Vagina (tissue), 2 donors: ENCODE results near the gene EXOC2. TPM values are rescaled to one million over a fixed set of nuclear protein-coding genes. Genes with fewer than 3 reads are reported as not detected.
A peak's percentile ranks its signal among the peaks of the same experiment; 100 is the strongest.

ENCODE experiments used
- DNase-seq, 2 donors: peaks; one replicate each; pipeline ENCODE4 v3.0.0-alpha.2; 2017; ENCODE audit errors: extremely low spot score in 2 of 2
- H3K27ac ChIP-seq: fragments of 200-600 bp; sonication (generic); one replicate; pipeline ENCODE4 v1.5.1; 2019
- H3K27me3 ChIP-seq: fragments of 200-600 bp; sonication (generic); one replicate; pipeline ENCODE4 v1.5.1; 2019
- H3K36me3 ChIP-seq, 2 donors: fragments of 200-600 bp; sonication (generic); one replicate each; pipeline ENCODE4 v1.5.1; 2017 to 2019
- H3K4me1 ChIP-seq: fragments of 200-600 bp; sonication (generic); one replicate; pipeline ENCODE4 v1.5.1; 2019
- H3K4me3 ChIP-seq, 2 donors: fragments of 200-600 bp; sonication (generic); 1 replicate in 1 of 2; 2 replicates in 1 of 2; pipeline ENCODE4 v1.5.1; 2016 to 2019
- H3K9me3 ChIP-seq: fragments of 200-600 bp; sonication (generic); one replicate; pipeline ENCODE4 v1.5.1; 2019
- POLR2A ChIP-seq, 2 donors: fragments of 450-650 bp; IDR thresholded peaks; one replicate each; pipeline ENCODE4 v1.6.1; 2017; ENCODE audit warnings: antibody characterized with exemption in 2 of 2, mild to moderate bottlenecking in 2 of 2, moderate library complexity in 2 of 2
- POLR2AphosphoS5 ChIP-seq, 2 donors: sonication (generic); formaldehyde crosslinking; IDR thresholded peaks; one replicate each; pipeline ENCODE4 v1.9.0; 2017; ENCODE audit warnings: antibody characterized with exemption in 2 of 2, mild to moderate bottlenecking in 2 of 2, low read depth in 1 of 2; ENCODE audit not compliant: insufficient read depth in 1 of 2
- intact Hi-C: fragments of 100-400 bp; cut with DNase I; formaldehyde crosslinking; loops from one replicate; pipeline ENCODE4 v1.15.1; 2023
- total RNA-seq: library from RNA; depleted of rRNA; stranded (reverse); fragments of >200 nt; gene quantifications from one replicate; pipeline ENCODE4 v1.2.3, GENCODE V29; 2016
- TF ChIP-seq, protein P1 (sequence below), 3 experiments: fragments of 450-650 bp in 2 of 3; fragments of 200-600 bp in 1 of 3; sonication (generic) in 1 of 3; IDR thresholded peaks; one replicate each; pipeline ENCODE4 v1.5.1; 2017 to 2019; ENCODE audit warnings: antibody characterized with exemption in 3 of 3, mild to moderate bottlenecking in 2 of 3, moderate library complexity in 2 of 3

The EXOC2 gene, protein sequence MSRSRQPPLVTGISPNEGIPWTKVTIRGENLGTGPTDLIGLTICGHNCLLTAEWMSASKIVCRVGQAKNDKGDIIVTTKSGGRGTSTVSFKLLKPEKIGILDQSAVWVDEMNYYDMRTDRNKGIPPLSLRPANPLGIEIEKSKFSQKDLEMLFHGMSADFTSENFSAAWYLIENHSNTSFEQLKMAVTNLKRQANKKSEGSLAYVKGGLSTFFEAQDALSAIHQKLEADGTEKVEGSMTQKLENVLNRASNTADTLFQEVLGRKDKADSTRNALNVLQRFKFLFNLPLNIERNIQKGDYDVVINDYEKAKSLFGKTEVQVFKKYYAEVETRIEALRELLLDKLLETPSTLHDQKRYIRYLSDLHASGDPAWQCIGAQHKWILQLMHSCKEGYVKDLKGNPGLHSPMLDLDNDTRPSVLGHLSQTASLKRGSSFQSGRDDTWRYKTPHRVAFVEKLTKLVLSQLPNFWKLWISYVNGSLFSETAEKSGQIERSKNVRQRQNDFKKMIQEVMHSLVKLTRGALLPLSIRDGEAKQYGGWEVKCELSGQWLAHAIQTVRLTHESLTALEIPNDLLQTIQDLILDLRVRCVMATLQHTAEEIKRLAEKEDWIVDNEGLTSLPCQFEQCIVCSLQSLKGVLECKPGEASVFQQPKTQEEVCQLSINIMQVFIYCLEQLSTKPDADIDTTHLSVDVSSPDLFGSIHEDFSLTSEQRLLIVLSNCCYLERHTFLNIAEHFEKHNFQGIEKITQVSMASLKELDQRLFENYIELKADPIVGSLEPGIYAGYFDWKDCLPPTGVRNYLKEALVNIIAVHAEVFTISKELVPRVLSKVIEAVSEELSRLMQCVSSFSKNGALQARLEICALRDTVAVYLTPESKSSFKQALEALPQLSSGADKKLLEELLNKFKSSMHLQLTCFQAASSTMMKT
- 23.6 TPM for total RNA-seq

DNA sequence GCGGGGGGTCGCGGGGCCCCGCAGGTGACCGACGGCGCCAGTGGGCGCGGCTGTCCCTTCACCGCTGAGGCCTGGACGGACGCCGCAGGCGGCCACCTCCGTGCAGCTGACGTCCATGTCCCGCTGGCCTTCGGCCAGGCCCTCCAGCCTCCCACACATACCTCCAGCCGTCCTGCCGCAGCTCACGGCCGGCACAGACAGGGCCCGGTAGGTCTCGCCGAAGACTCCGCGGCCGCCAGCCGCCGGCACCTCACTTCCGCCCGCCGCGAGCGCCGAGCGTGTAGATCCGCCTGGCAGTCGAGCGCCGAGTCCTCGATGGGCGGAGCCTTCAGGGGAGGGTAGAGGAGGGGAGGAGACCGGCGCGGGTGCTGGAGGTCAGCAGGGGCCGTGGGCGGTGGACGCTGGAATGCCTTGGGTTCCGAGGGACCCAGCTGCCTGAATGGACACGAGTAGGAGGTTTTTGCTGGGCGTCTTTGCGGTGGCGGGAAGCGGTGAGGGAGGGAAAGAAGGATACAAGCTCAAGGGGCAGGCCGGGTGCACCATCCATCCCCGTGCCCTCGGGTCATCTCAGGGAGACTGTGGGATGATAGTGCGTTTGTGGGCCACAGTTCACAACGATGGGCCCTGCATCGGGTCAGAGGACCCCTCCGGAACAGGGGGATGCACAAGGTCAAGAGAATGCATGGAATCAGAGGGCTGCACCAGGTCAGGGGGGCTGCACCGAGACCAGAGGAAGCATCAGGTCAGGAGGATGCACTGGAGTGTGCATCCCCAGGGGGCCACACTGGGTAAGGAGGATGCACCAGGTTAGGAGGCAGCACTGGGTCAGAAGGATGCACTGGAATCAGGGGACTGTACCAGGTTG lies at the start of gene EXOC2:
Gene EXOC2 (minus strand): TSS at position 282 of the 865 bp plus-strand sequence. CDS start 55,321 bp downstream, outside the sequence.
- no peaks in the 10 kb centered on the region for H3K27me3 ChIP-seq
- intact Hi-C loops, result no loop called here
- peaks cover 26% of the 10 kb centered on the region for H3K4me1 ChIP-seq
- no peak for DNase-seq
- H3K9me3 ChIP-seq, result no peaks in the 10 kb centered on the region
- H3K27ac ChIP-seq, result peak within 1 kb of the TSS; percentile 79
- peak within 1 kb of the TSS; percentile 96 to 98 for H3K4me3 ChIP-seq
- H3K36me3 ChIP-seq, result no peaks in the 10 kb centered on the region
- TF ChIP-seq, protein P1, sequence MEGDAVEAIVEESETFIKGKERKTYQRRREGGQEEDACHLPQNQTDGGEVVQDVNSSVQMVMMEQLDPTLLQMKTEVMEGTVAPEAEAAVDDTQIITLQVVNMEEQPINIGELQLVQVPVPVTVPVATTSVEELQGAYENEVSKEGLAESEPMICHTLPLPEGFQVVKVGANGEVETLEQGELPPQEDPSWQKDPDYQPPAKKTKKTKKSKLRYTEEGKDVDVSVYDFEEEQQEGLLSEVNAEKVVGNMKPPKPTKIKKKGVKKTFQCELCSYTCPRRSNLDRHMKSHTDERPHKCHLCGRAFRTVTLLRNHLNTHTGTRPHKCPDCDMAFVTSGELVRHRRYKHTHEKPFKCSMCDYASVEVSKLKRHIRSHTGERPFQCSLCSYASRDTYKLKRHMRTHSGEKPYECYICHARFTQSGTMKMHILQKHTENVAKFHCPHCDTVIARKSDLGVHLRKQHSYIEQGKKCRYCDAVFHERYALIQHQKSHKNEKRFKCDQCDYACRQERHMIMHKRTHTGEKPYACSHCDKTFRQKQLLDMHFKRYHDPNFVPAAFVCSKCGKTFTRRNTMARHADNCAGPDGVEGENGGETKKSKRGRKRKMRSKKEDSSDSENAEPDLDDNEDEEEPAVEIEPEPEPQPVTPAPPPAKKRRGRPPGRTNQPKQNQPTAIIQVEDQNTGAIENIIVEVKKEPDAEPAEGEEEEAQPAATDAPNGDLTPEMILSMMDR (IDR thresholded peaks at IDR 0.05), result no peak
- TF ChIP-seq POLR2AphosphoS5 (IDR thresholded peaks at IDR 0.05; ENCODE audit: insufficient read depth in 1 of 2, low read depth in 1 of 2) (peak; percentile 40 to 78), POLR2A (IDR thresholded peaks at IDR 0.05) (peak in 1 of 2 donors; percentile 12)

DNA sequence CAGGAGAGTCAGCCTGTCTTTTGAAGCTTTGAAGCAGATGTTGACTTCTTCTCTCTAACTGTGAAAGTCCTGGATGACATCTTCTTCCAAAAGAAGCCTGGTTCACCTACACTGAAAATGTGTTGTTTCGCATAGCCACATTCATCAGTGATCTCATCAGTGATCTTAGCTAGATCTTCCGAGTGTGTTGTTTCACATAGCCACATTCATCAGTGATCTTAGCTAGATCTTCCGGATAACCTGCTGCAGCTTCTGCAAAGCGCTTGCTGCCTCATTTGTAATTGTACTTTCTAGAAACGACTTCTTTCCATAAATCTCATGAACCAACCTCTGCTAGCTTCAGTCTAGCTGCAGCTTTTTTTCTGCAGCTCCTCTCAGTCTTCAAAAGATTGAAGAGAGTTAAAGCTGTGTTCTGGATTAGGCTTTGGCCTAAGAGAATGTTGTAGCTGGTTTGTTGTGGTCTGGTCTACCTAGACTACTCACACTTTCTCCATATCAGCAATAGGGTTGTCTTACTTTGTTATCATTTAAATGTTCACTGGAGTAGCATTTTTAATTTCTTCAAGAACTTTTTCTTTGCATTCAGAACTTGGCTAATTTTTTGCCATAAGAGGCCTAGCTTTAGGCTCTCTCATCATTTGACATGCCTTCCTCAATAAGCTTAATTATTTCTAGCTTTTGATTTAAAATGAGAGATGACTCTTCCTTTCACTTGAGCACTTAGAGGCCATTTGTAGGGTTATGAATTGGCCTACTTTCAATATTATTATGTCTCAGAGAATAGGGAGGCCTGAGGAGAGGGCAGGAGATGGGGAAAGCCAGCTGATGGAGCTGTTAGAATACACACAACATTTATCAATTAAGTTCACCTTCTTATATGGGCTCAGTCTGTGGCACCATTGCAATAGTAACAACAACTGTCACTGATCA lies 48.7 kb upstream of the EXOC2 start:
- no peaks in the 10 kb centered on the region for H3K4me1 ChIP-seq
- no peaks in the 10 kb centered on the region for H3K9me3 ChIP-seq
- no peak for TF ChIP-seq POLR2A (IDR thresholded peaks at IDR 0.05)
- no peak for TF ChIP-seq POLR2AphosphoS5 (IDR thresholded peaks at IDR 0.05; ENCODE audit: insufficient read depth in 1 of 2, low read depth in 1 of 2)
- TF ChIP-seq, protein P1 (IDR thresholded peaks at IDR 0.05), result no peak
- DNase-seq, result no peak
- no peak overlapping the region for H3K27ac ChIP-seq
- H3K4me3 ChIP-seq, result no peak overlapping the region
- intact Hi-C loops, result no loop called here
- no peaks in the 10 kb centered on the region for H3K27me3 ChIP-seq
- no peaks in the 10 kb centered on the region for H3K36me3 ChIP-seq

DNA sequence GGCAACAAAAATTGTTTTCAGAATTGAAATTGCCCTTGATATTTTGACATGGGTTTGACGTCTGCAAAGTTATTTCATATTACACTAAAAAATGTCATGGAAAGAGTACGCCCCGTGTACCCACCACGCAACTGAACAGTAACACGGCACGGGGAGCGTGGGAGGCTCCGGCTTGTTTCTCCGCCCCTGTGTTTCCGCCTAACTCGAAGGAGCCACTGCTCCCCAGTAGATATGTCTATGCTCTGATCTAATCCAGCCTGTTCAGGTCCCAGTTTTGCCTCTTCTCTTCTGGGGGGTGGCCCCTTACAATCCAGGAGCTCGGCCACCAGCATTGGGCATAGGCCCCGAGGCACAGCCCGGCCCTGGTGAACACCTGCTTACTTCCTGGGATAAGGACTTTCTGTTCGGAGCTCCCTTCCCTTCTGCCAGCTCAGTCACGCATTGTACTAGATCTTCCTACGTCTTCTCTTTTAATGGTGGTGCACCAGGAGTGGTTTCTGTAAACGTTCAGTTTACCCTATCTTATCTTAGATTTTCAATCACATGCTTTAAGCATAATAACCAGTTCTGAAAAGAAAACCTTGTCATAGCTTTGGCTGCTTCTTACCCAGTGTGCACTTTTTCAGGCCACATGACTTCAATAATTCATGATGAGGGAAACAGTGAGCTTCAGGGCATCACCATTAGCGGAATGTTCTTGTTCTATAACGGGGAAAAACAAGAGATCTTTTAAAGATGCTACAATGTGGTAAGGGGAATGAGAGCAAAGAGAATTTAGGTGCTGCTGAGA lies 43.9 kb upstream of the EXOC2 start:
- H3K4me3 ChIP-seq, result no peak overlapping the region
- no peaks in the 10 kb centered on the region for H3K36me3 ChIP-seq
- H3K4me1 ChIP-seq, result no peaks in the 10 kb centered on the region
- no peak overlapping the region for H3K27ac ChIP-seq
- no peaks in the 10 kb centered on the region for H3K27me3 ChIP-seq
- TF ChIP-seq, protein P1 (IDR thresholded peaks at IDR 0.05), result no peak
- TF ChIP-seq POLR2AphosphoS5 (IDR thresholded peaks at IDR 0.05; ENCODE audit: insufficient read depth in 1 of 2, low read depth in 1 of 2) (no peak), POLR2A (IDR thresholded peaks at IDR 0.05) (no peak)
- no peak for DNase-seq
- intact Hi-C loops, result no loop called here
- H3K9me3 ChIP-seq, result no peaks in the 10 kb centered on the region
